HG03342 (cell line): ENCODE data around the gene GRK5.
"Not testable (repeated sequence)": the region's sequence is repeated elsewhere in the genome, so short reads cannot be mapped to it uniquely, and the experiment has no call there.

Experiments
- ATAC-seq: cut with Tn5 transposase; IDR thresholded peaks from one replicate; pipeline ENCODE4 v1.9.1; 2021; ENCODE audit warnings: mild to moderate bottlenecking, moderate library complexity; ENCODE audit not compliant: unreplicated experiment

Gene GRK5

DNA sequence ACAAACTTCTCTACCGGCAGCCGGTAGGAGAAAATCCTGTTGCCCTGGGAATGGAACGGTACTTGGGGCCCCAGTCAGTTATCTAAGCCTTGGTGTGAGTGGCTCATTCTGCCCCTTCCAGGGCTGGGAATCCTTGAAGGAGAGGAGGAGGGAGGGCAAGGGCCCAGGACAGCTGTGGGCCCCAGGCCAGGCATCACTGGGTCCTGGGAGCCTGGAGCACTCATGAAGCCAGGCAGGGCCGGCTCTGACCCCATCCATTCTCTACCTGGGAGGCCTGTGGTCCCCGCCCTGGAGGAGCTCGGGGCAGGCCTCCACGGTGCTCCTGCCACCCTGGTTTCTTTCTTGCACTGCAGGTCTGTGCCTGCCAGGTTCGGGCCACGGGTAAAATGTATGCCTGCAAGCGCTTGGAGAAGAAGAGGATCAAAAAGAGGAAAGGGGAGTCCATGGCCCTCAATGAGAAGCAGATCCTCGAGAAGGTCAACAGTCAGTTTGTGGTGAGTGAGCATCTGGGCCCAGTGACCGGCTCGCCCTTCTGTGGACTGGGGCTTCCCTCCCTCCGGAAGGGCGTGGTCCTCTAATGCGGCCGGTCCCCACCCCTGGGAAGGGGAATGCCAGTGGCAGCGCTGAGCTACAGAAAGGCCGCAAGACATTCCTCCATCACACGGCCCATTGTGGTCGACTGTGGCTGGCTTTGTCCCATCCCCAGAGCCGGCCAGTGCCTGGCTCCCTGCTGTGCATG, 223.8 kb downstream of the GRK5 start:
- no peak for ATAC-seq

- ATAC-seq = no peak
These were observed 224.4 kb downstream of the GRK5 start for GRCh38 chr10:119431773-119432135.

DNA sequence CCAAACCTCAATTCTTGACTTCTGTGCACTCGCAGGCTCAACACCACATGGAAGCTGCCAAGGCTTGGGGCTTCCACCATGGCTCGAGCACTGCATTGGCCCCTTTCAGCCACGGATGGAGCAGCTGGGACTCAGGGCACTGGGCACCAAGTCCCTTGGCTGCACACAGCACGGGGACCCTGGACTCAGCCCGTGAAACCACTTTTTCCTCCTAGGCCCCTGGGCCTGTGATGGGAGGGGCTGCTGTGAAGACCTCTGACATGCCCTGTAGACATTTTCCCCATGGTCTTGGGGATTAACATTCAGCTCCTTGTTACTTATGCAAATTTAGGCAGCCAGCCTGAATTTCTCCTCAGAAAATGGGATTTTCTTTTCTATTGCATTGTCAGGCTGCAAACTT, 227.6 kb downstream of the GRK5 start:
- ATAC-seq = not testable (repeated sequence)

- no peak for ATAC-seq
These were observed 231.3 kb downstream of the GRK5 start for GRCh38 chr10:119438717-119439116.

DNA sequence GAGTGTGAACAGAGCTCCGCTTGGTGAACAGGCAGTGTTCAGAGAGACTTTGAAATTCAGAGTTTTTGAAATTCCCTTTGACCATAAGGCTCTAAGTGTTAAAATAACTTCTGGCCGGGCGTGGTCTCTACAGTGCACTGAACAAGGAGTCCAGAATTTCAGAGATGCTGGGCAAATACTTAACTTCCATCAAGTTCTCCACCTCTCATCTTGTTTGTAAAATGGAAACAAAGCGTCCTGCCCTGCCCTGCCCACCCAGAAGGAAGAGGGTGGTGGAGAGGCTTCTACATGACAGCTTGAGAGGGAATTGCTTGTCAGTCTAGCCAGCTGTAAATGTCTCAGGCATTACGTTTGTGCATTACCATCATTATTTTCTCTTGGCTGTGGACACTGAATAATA, 232.6 kb downstream of the GRK5 start:
- ATAC-seq = no peak

GRCh38 chr10:119441151-119441821, 233.9 kb downstream of the GRK5 start:
- ATAC-seq = no peak

DNA sequence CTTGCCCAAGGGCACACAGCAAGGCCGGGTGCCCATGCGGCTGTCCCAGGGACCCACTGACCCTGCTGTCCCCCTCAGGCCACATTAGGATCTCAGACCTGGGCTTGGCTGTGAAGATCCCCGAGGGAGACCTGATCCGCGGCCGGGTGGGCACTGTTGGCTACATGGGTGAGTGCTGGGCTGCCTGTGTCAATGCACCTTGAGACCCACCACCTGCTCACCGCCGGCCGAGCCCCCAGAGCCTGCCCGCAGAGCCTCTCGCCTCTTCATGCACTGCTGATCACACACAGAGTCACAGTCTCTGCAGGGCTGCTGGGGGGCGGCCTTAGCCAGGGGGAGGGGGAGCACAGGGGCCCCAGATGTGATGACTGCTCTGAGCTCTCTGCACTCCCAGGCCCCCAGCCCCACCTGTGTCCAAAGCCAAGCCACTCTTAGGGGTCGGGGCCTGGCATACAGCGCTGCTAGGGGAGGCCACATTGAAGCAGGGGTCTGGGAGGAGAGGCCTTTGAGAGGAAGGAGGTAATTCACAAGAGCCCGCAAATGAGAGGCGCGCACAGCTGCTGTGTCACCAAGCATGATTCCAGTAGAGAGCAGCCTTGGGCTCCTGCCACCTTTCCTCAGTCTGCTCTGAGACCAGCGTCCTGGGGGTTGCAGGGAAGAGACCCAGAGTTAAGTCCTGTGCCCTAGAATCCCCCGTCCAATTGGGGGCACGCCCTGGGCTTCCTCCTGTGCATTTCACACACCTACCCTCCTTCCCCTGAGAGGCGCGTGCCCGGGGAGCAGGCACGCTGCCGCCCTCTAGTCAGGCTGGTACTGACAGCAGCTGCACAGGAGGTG, 234.8 kb downstream of the GRK5 start:
- no peak for ATAC-seq

DNA sequence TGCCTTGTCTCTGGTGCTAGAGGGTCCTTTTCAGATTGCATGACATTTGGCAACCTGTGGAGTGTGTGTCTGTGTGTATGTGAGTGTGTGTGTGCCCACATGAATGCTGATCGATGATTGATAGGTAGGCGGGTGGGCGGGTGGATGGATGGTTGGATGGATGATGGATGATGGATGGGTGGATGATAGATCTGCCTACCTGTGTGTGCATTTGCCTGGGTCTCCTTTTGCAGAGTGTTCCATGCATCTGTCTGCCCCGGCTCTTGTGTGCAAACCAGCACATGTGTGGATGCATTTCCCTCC, 235.3 kb downstream of the GRK5 start:
- no peak for ATAC-seq

GRCh38 chr10:119443441-119443840, 236.1 kb downstream of the GRK5 start:
- no peak for ATAC-seq

- no peak for ATAC-seq
These were observed 236.7 kb downstream of the GRK5 start for GRCh38 chr10:119443970-119444660.

GRCh38 chr10:119444866-119445265, 237.5 kb downstream of the GRK5 start:
- ATAC-seq = no peak

DNA sequence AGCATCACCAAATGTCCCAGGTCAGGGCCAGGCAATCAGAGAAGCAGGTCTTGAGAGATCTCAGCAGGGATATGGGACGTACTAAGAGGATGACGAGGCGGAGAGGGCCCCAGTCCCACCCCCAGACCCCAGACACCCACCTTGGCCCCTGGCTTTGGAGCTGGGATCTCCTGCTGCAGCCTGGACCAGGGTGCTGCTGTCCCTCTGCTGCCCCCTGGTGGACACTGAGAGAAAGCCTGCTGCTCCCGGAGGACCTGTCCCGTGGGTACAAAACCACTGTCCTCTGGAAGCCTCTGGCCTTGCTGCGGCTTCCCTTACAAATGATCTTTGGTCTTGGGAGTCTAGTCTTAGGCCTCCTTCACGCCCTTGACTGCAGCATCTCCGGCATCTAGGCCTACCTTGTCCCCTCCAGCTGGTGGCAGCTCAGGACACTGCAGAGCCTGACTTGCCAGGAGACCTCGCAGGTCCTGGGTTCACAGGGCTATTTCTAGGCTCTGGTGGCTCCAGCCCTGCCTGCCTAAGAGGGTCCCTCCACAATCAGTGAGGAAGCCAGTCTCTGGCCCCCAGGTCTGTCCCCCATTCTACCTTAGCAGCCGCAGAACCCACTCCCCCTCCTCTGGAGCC, 238.1 kb downstream of the GRK5 start:
- ATAC-seq = no peak

GRCh38 chr10:119445935-119446317, 238.6 kb downstream of the GRK5 start:
- no peak for ATAC-seq

GRCh38 chr10:119446441-119447277, 239.3 kb downstream of the GRK5 start:
- ATAC-seq = no peak

- ATAC-seq = no peak
These were observed 240.1 kb downstream of the GRK5 start for GRCh38 chr10:119447421-119447820.

DNA sequence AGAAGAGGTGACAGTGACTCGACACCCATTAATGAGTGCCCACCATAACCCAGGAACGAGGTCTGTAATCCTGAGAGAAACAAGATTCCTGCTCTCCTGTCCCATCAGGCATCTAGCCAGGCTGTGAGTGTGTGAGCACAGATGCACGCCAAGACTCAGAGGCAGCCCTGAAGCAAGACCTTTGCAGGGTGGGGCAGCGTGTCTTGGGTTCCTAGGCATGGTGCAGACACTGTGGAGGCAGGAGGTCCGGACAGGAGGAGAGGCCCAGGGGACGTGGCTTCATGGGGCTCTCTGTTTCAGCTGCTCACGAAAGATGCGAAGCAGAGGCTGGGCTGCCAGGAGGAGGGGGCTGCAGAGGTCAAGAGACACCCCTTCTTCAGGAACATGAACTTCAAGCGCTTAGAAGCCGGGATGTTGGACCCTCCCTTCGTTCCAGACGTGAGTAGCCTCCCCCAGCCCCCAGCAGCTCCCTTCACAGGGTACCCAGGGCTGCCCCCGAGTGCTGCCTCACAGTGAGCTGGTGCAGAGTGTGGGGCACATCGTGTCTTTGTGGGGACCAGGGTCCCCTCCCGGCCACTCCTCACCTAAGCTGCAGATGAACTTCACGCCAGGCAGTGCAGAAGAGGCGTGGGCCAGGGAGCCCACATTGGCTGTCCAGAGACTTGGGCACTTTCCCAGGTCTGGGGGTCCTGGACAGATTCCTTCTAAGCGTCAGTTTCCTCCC, 240.6 kb downstream of the GRK5 start:
- no peak for ATAC-seq

DNA sequence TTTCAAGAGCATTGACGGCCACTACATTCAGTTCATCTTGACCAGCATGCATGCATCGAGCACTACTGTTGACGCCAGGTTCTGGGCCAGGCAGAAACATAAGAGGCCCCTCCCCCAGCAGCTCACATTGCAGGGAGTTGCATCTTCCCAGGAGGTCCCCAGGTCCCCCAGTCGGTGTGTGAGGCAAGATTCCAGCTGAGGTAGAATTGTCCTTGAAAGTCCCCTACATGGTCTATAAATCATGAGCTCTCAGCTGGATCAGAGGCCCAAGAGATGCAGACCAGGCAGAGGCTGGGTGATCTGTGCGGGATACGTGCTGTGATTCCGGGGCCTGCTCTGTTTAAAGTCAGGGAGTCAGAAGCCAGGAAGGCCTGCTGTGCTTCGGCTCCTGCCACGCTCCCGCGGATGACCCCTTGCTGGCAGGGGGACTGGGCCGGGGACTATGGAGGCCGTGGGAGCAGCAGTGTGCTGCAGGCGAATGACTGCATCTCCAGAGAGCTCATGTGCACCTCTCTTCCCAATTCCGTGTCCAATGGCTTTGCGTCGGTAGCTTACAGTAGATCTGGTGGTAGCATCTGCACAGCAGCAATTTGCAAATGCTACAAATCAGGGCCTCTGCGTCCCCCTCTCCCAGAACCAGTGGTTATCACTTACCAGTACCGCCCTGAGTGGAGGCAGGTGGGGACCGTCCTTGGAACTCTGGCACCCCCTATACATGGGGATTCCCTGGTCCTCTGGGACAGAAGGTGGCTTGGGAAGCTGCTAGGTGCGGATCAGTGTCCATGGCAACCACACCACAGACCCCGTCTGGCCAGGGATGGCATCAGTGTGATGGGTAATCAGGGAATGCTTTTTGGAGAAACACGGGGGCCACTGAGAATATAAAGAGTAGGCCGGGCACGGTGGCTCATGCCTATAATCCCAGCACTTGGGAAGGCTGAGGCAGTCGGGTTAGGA, 241.5 kb downstream of the GRK5 start:
- ATAC-seq = no peak

GRCh38 chr10:119449760-119450461, 242.5 kb downstream of the GRK5 start:
- ATAC-seq = no peak
